SK-N-SH (cell line): ENCODE data around the gene MSH5. TPM values are rescaled to one million over a fixed set of nuclear protein-coding genes. Genes with fewer than 3 reads are reported as not detected.

Source experiments
- CTCF ChIA-PET: fragments of 300-600, 350-600 bp; formaldehyde crosslinking; extraction: SDS; loops from one replicate; lab custom pipeline; 2021; lab: Yijun Ruan, JAX
- POLR2A ChIA-PET: fragments of 350-600 bp; sonication (Branson Sonifier 250); formaldehyde crosslinking; extraction: SDS; loops from one replicate; lab custom pipeline; 2020; ENCODE audit warnings: antibody characterized with exemption, inconsistent platforms; lab: Yijun Ruan, JAX
- DNase-seq: peaks from one replicate; pipeline ENCODE4 v3.0.0; 2012
- H2AFZ ChIP-seq: fragments of 200-600 bp; sonication (generic); 2 replicates; pipeline ENCODE4 v1.8.1; 2016; ENCODE audit warnings: antibody characterized with exemption, mild to moderate bottlenecking, low read depth
- H3F3A ChIP-seq: fragments of 200-600 bp; sonication (generic); replicated peaks from 2 replicates; pipeline ENCODE3; 2016; ENCODE audit warnings: antibody characterized with exemption, mild to moderate bottlenecking; ENCODE audit not compliant: insufficient read depth
- H3K27ac ChIP-seq, 2 experiments: fragments of 200-500 bp in 1 of 2; fragments of 200-600 bp in 1 of 2; sonication (Bioruptor generic) in 1 of 2; sonication (generic), shearing (Covaris generic) in 1 of 2; 2 replicates each; pipeline versions ENCODE4 v1.5.1 to v1.6.1; 2014 to 2016; ENCODE audit warnings: low read depth in 2 of 2, inconsistent platforms in 1 of 2, low read length in 1 of 2, mild to moderate bottlenecking in 1 of 2, mixed read lengths in 1 of 2
- H3K27me3 ChIP-seq: fragments of 200-600 bp; sonication (generic), shearing (Covaris generic); 2 replicates; pipeline ENCODE4 v1.6.1; 2016; ENCODE audit warnings: mixed run types; ENCODE audit not compliant: insufficient read depth
- H3K36me3 ChIP-seq, 2 experiments: fragments of 200-500 bp in 1 of 2; fragments of 200-600 bp in 1 of 2; sonication (Bioruptor generic) in 1 of 2; sonication (generic) in 1 of 2; replicated peaks in 1 of 2; 2 replicates each; pipeline versions ENCODE3 to v1.5.1; 2014 to 2016; ENCODE audit warnings: low read length in 1 of 2, mild to moderate bottlenecking in 1 of 2; ENCODE audit not compliant: insufficient read depth in 2 of 2, control insufficient read depth in 1 of 2
- H3K4me1 ChIP-seq, 2 experiments: fragments of 200-500 bp in 1 of 2; fragments of 200-600 bp in 1 of 2; sonication (Bioruptor generic) in 1 of 2; sonication (generic), shearing (Covaris generic) in 1 of 2; 2 replicates each; pipeline versions ENCODE4 v1.5.1 to v1.6.1; 2014 to 2016; ENCODE audit warnings: low read depth in 1 of 2, low read length in 1 of 2, mixed run types in 1 of 2; ENCODE audit not compliant: insufficient read depth in 2 of 2, control insufficient read depth in 1 of 2
- H3K4me2 ChIP-seq: fragments of 200-600 bp; sonication (generic), shearing (Covaris generic); 2 replicates; pipeline ENCODE4 v1.6.1; 2017; ENCODE audit warnings: mixed run types
- H3K4me3 ChIP-seq, 2 experiments: fragments of 200-500 bp in 1 of 2; fragments of 200-600 bp in 1 of 2; sonication (Bioruptor generic) in 1 of 2; sonication (generic), shearing (Covaris generic) in 1 of 2; 2 replicates each; pipeline versions ENCODE4 v1.5.1 to v1.8.1; 2014 to 2016; ENCODE audit warnings: low read depth in 2 of 2, inconsistent platforms in 1 of 2, low read length in 1 of 2, mild to moderate bottlenecking in 1 of 2, mixed read lengths in 1 of 2, moderate library complexity in 1 of 2
- H3K79me2 ChIP-seq: fragments of 200-600 bp; sonication (generic); 2 replicates; pipeline ENCODE4 v1.8.1; 2017; ENCODE audit warnings: mild to moderate bottlenecking; ENCODE audit not compliant: insufficient read depth
- H3K9ac ChIP-seq: fragments of 200-600 bp; sonication (generic); 2 replicates; pipeline ENCODE4 v1.6.1; 2017; ENCODE audit warnings: mixed run types
- H3K9me2 ChIP-seq: fragments of 200-600 bp; sonication (generic); 2 replicates; pipeline ENCODE4 v1.6.1; 2017; ENCODE audit warnings: mixed run types
- H3K9me3 ChIP-seq: fragments of 200-600 bp; sonication (generic); 2 replicates; pipeline ENCODE4 v1.6.1; 2017; ENCODE audit warnings: mixed run types, mild to moderate bottlenecking, moderate library complexity
- H4K20me1 ChIP-seq: fragments of 200-600 bp; sonication (generic); 2 replicates; pipeline ENCODE4 v1.6.1; 2017; ENCODE audit warnings: mild to moderate bottlenecking, mixed run types; ENCODE audit not compliant: insufficient read depth
- CHD2 ChIP-seq: fragments of 150-350 bp; IDR thresholded peaks from 2 replicates; pipeline ENCODE4 v1.6.1; 2018; ENCODE audit warnings: low read length; ENCODE audit not compliant: partially characterized antibody
- ELF1 ChIP-seq: IDR thresholded peaks from 2 replicates; pipeline ENCODE4 v1.4.0; 2012
- EZH2phosphoT487 ChIP-seq: fragments of 200-600 bp; sonication (generic); IDR thresholded peaks from 2 replicates; pipeline ENCODE4 v1.6.1; 2017; ENCODE audit warnings: low read depth, mixed run types, mild to moderate bottlenecking, antibody characterized with exemption, moderate library complexity, borderline replicate concordance
- FOSL2 ChIP-seq: IDR thresholded peaks from 2 replicates; pipeline ENCODE4 v1.4.0; 2012; ENCODE audit warnings: low read depth, mild to moderate bottlenecking, moderate library complexity, borderline replicate concordance
- FOXJ3 ChIP-seq: sonication (generic); formaldehyde crosslinking; IDR thresholded peaks from 2 replicates; pipeline ENCODE4 v1.5.1; 2020; ENCODE audit warnings: mild to moderate bottlenecking, missing genetic modification reagents
- GABPA ChIP-seq: IDR thresholded peaks from 2 replicates; pipeline ENCODE4 v1.4.0; 2012; ENCODE audit warnings: low read depth, mild to moderate bottlenecking
- IRF3 ChIP-seq: fragments of 150-350 bp; IDR thresholded peaks from 2 replicates; pipeline ENCODE4 v1.6.1; 2016; ENCODE audit warnings: mild to moderate bottlenecking, low read depth, low read length
- MAX ChIP-seq: IDR thresholded peaks from 2 replicates; pipeline ENCODE4 v1.4.0; 2012; ENCODE audit warnings: low read depth
- POLR2AphosphoS5 ChIP-seq: IDR thresholded peaks from 2 replicates; pipeline ENCODE4 v1.6.1; 2012; ENCODE audit warnings: low read depth, low read length
- RXRA ChIP-seq: IDR thresholded peaks from 2 replicates; pipeline ENCODE4 v1.4.0; 2012; ENCODE audit warnings: low read depth, mild to moderate bottlenecking, borderline replicate concordance
- SIN3A ChIP-seq: IDR thresholded peaks from 2 replicates; pipeline ENCODE4 v1.6.1; 2012; ENCODE audit warnings: low read depth, mild to moderate bottlenecking, low read length, moderate library complexity, borderline replicate concordance
- SMC3 ChIP-seq: IDR thresholded peaks from 2 replicates; pipeline ENCODE4 v1.6.1; 2012; ENCODE audit warnings: low read depth, low read length, improper control_type of control experiment
- TCF12 ChIP-seq: IDR thresholded peaks from 2 replicates; pipeline ENCODE4 v1.4.0; 2012
- USF2 ChIP-seq: fragments of 150-350 bp; IDR thresholded peaks from 2 replicates; pipeline ENCODE4 v1.6.1; 2017; ENCODE audit warnings: antibody characterized with exemption, low read length, low read depth, borderline replicate concordance
- ZBTB33 ChIP-seq: IDR thresholded peaks from 2 replicates; pipeline ENCODE4 v1.4.0; 2012; ENCODE audit warnings: low read depth, borderline replicate concordance
- WGBS: methylation state at CpG from one replicate; pipeline ENCODE4 v1.1.6; 2017; ENCODE audit warnings: low lambda C conversion rate; 5-methylcytosine and 5-hydroxymethylcytosine counted together
- polyA plus RNA-seq, 3 experiments: library from polyadenylated mRNA; depleted of rRNA; stranded (reverse); fragments of >200 nt; gene quantifications; 2 replicates each; pipeline ENCODE4 v1.2.3, GENCODE V29; 2012

Gene MSH5
- polyA plus RNA-seq, 1 of the 3 experiments (the other 2 are of a cell fraction), result 16.0 TPM

- no peak for DNase-seq
- H3K4me2 ChIP-seq, result no peak overlapping the region
- H3K9me2 ChIP-seq, result no peaks in the 10 kb centered on the region
- H3K27me3 ChIP-seq, result no peaks in the 10 kb centered on the region
- no peaks in the 10 kb centered on the region for H3K9me3 ChIP-seq
- no peaks in the 10 kb centered on the region for H3F3A ChIP-seq
- CTCF ChIA-PET, result interaction anchor here (1.2 to 4.5 kb wide), 4 partner anchors 8 to 139 kb away, joined by 3 to 29 read pairs (median 8); partner anchors contain the start of gene LY6G5C
- H3K4me1 ChIP-seq, result no peaks in the 10 kb centered on the region
- WGBS, result 97% methylated on average over 9 of the region's 12 CpGs
- peaks cover 22 to 53% of the 10 kb centered on the region in 2 experiments for H3K36me3 ChIP-seq
- POLR2A ChIA-PET, result no interaction called here
- no peaks in the 10 kb centered on the region for H4K20me1 ChIP-seq
- no peak overlapping the region for H3K9ac ChIP-seq
- no peak overlapping the region for H2AFZ ChIP-seq
- H3K27ac ChIP-seq, result no peak overlapping the region
- H3K4me3 ChIP-seq, result no peak overlapping the region
- no peaks in the 10 kb centered on the region for H3K79me2 ChIP-seq
- TF ChIP-seq USF2 (no peak), SMC3 (no peak), GABPA (no peak), TCF12 (no peak), CHD2 (no peak), SIN3A (no peak), ELF1 (no peak), IRF3 (no peak), FOSL2 (no peak), EZH2phosphoT487 (no peak), MAX (no peak), POLR2AphosphoS5 (no peak), FOXJ3 (no peak), RXRA (no peak), ZBTB33 (no peak)
Measured at GRCh38 chr6:31691564-31692108, 48.2 kb upstream of the MSH5 start.
